Natural killer cell (primary cell): Measurements from ENCODE around the gene CHST8. TPM values are rescaled to one million over a fixed set of nuclear protein-coding genes. Genes with fewer than 3 reads are reported as not detected.

ENCODE experiments used
- ATAC-seq, 3 donors: fragments of 150-1000 bp in 2 of 3; fragments of 200-7000 bp in 1 of 3; cut with Tn5 transposase; 1 replicate in 1 of 3; 2 replicates in 2 of 3; pipeline ENCODE4 v1.10.0; 2021; ENCODE audit warnings: mild to moderate bottlenecking in 2 of 3, moderate library complexity in 2 of 3
- DNase-seq, 2 donors: peaks; one replicate each; pipeline versions ENCODE4 v3.0.0 to v3.0.0-alpha.2; 2013 to 2021; ENCODE audit warnings: mixed read lengths in 1 of 2
- H3K27ac ChIP-seq: one replicate; pipeline ENCODE4 v1.5.1; 2013; ENCODE audit warnings: mild to moderate bottlenecking, low read length
- H3K27me3 ChIP-seq: one replicate; pipeline ENCODE4 v1.6.1; 2013; ENCODE audit warnings: low read length; ENCODE audit not compliant: control insufficient read depth, insufficient read depth
- H3K36me3 ChIP-seq: one replicate; pipeline ENCODE4 v1.6.1; 2013; ENCODE audit warnings: low read length; ENCODE audit not compliant: control insufficient read depth, insufficient read depth
- H3K4me1 ChIP-seq: one replicate; pipeline ENCODE4 v1.6.1; 2013; ENCODE audit warnings: low read length; ENCODE audit not compliant: control insufficient read depth, insufficient read depth
- H3K4me3 ChIP-seq: one replicate; pipeline ENCODE4 v1.5.1; 2013; ENCODE audit warnings: low read length
- H3K9me3 ChIP-seq: one replicate; pipeline ENCODE4 v1.6.1; 2013; ENCODE audit warnings: low read length; ENCODE audit not compliant: control insufficient read depth, insufficient read depth
- H3K27ac Mint-ChIP-seq, 2 donors: one replicate each; pipeline ENCODE4 v1.8.0; 2022; ENCODE audit warnings: mild to moderate bottlenecking in 2 of 2, mixed read lengths in 2 of 2, moderate library complexity in 1 of 2
- H3K27me3 Mint-ChIP-seq, 2 donors: one replicate each; pipeline ENCODE4 v1.8.0; 2022; ENCODE audit warnings: low read depth in 2 of 2, mixed read lengths in 2 of 2
- H3K36me3 Mint-ChIP-seq: one replicate; pipeline ENCODE4 v1.8.0; 2022; ENCODE audit warnings: mixed read lengths
- H3K4me1 Mint-ChIP-seq, 2 donors: one replicate each; pipeline ENCODE4 v1.8.0; 2022; ENCODE audit warnings: mixed read lengths in 2 of 2
- H3K4me3 Mint-ChIP-seq: one replicate; pipeline ENCODE4 v1.8.0; 2022; ENCODE audit warnings: mild to moderate bottlenecking, moderate library complexity, mixed read lengths
- H3K9me3 Mint-ChIP-seq, 2 donors: one replicate each; pipeline ENCODE4 v1.8.0; 2022; ENCODE audit warnings: mixed read lengths in 2 of 2
- WGBS: methylation state at CpG from one replicate; pipeline ENCODE4 v1.1.7; 2013; ENCODE audit warnings: missing lambda C conversion rate; ENCODE audit not compliant: insufficient coverage; 5-methylcytosine and 5-hydroxymethylcytosine counted together
- intact Hi-C: fragments of 100-400 bp; cut with micrococcal nuclease; formaldehyde crosslinking; loops from one replicate; pipeline ENCODE4 v1.14.2; 2022
- total RNA-seq, 4 donors: library from RNA; stranded (reverse); fragments of 120-200 nt in 1 of 4; gene quantifications; one replicate each; pipeline versions ENCODE4 v1.2.3 to v1.2.4, GENCODE V29; 2013 to 2022
- TF ChIP-seq, protein P1 (sequence below): fragments of 200-600 bp; IDR thresholded peaks from one replicate; pipeline ENCODE4 v1.8.0; 2022; ENCODE audit warnings: antibody characterized with exemption

CHST8 gene
- total RNA-seq, 3 donors from 2014 or later (not counting 1 experiment from before 2014, with no cell fraction given), result not detected

DNA sequence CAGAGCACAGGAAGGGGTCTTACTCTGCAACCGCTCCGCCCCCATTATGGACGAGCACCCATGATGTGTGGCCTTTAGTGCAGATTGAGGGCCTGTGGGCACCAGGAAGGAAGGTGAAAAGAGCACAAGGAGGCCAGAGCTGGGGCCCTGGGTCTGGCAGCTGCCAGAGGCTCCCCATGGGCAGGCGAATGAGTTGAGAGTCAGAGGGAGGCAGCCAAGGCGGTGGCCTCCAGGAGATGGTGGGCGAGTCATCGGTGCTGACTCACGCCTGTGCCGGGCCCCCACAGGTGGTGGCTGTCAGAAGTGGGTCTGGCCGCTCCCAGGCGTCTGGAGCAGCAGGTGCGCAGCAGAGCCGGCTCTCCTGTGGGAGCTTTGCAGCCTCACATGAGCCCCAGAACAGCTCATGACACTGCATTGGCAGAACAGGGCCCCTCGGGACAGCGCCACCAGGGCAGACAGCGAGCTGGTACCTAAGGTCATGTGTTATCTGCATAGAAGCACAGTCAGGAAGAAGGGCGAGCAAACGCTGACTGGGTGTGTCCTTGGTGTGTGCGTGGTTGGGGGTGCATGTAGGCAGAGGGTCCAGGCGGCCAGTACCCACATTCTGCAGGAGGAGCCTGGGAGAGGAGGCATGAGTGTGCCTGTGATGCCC, 68.8 kb downstream of the CHST8 start:
- no peaks in the 10 kb centered on the region for H3K36me3 ChIP-seq
- Mint-ChIP-seq H3K4me1 (no peaks in the 10 kb centered on the region), H3K36me3 (no peaks in the 10 kb centered on the region), H3K4me3 (no peak overlapping the region), H3K27me3 (peaks cover 9 to 14% of the 10 kb centered on the region in 2 donors), H3K27ac (no peak overlapping the region), H3K9me3 (no peaks in the 10 kb centered on the region)
- H3K27ac ChIP-seq, result no peak overlapping the region
- no peaks in the 10 kb centered on the region for H3K27me3 ChIP-seq
- ATAC-seq, result no peak
- WGBS, result 76% methylated on average over 20 of the region's 20 CpGs
- intact Hi-C loops, result no loop called here
- DNase-seq, result no peak
- no peaks in the 10 kb centered on the region for H3K4me1 ChIP-seq
- H3K9me3 ChIP-seq, result no peaks in the 10 kb centered on the region
- H3K4me3 ChIP-seq, result no peak overlapping the region
- TF ChIP-seq, protein P1, sequence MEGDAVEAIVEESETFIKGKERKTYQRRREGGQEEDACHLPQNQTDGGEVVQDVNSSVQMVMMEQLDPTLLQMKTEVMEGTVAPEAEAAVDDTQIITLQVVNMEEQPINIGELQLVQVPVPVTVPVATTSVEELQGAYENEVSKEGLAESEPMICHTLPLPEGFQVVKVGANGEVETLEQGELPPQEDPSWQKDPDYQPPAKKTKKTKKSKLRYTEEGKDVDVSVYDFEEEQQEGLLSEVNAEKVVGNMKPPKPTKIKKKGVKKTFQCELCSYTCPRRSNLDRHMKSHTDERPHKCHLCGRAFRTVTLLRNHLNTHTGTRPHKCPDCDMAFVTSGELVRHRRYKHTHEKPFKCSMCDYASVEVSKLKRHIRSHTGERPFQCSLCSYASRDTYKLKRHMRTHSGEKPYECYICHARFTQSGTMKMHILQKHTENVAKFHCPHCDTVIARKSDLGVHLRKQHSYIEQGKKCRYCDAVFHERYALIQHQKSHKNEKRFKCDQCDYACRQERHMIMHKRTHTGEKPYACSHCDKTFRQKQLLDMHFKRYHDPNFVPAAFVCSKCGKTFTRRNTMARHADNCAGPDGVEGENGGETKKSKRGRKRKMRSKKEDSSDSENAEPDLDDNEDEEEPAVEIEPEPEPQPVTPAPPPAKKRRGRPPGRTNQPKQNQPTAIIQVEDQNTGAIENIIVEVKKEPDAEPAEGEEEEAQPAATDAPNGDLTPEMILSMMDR, result no peak

DNA sequence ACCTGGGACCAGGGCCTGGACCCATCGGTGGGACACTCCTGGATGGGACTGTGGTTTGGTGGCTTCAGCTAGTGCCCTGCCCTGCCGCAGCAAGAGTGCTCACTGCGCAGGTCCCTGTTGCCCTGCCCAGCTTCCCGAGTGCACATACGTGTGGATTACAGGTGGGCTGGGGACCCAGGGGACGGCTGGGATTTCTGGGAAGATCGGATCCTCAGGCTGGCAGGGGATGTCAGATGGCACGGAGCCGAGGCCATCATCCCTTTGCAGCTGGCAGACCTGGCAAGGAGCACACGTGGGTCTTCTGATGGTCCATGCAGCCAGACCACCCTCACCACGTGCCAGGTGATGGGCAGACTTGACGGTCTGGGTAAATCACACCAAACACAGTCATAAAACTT, 69.3 kb downstream of the CHST8 start:
- Mint-ChIP-seq H3K4me3 (no peak overlapping the region), H3K36me3 (no peaks in the 10 kb centered on the region), H3K9me3 (no peaks in the 10 kb centered on the region), H3K27ac (no peak overlapping the region), H3K4me1 (no peaks in the 10 kb centered on the region), H3K27me3 (peaks cover 4 to 10% of the 10 kb centered on the region in 2 donors)
- Histone ChIP-seq H3K4me1 (no peaks in the 10 kb centered on the region), H3K27me3 (no peaks in the 10 kb centered on the region), H3K9me3 (no peaks in the 10 kb centered on the region), H3K4me3 (no peak overlapping the region), H3K36me3 (no peaks in the 10 kb centered on the region), H3K27ac (no peak overlapping the region)
- TF ChIP-seq, protein P1, result no peak
- intact Hi-C loops, result no loop called here
- WGBS, result 86% methylated on average over 12 of the region's 12 CpGs
- ATAC-seq (no peak), DNase-seq (no peak)

DNA sequence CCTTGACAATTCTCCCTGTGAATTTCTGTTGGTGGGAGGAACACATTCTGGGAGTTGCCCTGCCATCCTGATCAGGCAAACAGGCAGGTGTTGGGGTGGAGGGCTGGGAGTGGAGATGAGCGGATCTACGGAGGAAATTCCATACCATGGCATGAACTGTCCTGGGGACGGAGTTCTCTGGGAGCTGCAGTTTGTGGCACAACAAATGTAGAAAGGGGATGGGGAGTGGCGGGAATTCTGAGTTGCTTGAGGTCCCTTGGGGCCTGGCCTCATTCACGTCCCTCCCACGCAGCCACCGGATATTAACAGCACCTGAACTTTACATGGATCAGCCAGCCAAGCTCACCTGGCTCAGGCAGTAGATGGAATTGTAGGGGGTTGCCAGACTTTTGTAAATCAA, 70.0 kb downstream of the CHST8 start:
- Mint-ChIP-seq H3K27me3 (peaks cover 2 to 4% of the 10 kb centered on the region in 2 donors), H3K4me1 (no peaks in the 10 kb centered on the region)
- intact Hi-C loops, result no loop called here

More for the DNA sequence above, 70.0 kb downstream of the CHST8 start:
- no peaks in the 10 kb centered on the region for H3K27me3 ChIP-seq
- H3K36me3 ChIP-seq, result no peaks in the 10 kb centered on the region
- DNase-seq (no peak), ATAC-seq (no peak)
- H3K9me3 Mint-ChIP-seq, result no peaks in the 10 kb centered on the region
- no peaks in the 10 kb centered on the region for H3K9me3 ChIP-seq
- no peak overlapping the region for H3K4me3 ChIP-seq
- WGBS, result 83% methylated on average over 7 of the region's 7 CpGs
- H3K27ac ChIP-seq, result no peak overlapping the region
- no peak overlapping the region for H3K4me3 Mint-ChIP-seq
- H3K4me1 ChIP-seq, result no peaks in the 10 kb centered on the region
- no peaks in the 10 kb centered on the region for H3K36me3 Mint-ChIP-seq
- no peak overlapping the region for H3K27ac Mint-ChIP-seq
- TF ChIP-seq, protein P1, result no peak
